GM23338 (cell line): ENCODE data around the gene CEP350. TPM values are rescaled to one million over a fixed set of nuclear protein-coding genes. Genes with fewer than 3 reads are reported as not detected.

Experiments used
- ATAC-seq: fragments of 200-7000 bp; cut with Tn5 transposase; 3 replicates; pipeline ENCODE4 v1.9.1; 2020
- DNase-seq: peaks from one replicate; pipeline ENCODE4 v3.0.0-alpha.2; 2015; ENCODE audit warnings: low spot score
- H2AFZ ChIP-seq: fragments of 200-600 bp; sonication (generic); 2 replicates; pipeline ENCODE4 v1.8.0; 2016; ENCODE audit warnings: antibody characterized with exemption, mild to moderate bottlenecking, moderate library complexity
- H3F3A ChIP-seq: fragments of 200-600 bp; sonication (generic); replicated peaks from 2 replicates; pipeline ENCODE4 v1.8.0; 2017; ENCODE audit warnings: antibody characterized with exemption, mixed run types, low read depth
- H3K27ac ChIP-seq: fragments of 200-600 bp; sonication (generic); 2 replicates; pipeline ENCODE4 v1.6.1; 2016; ENCODE audit warnings: low read depth
- H3K27me3 ChIP-seq: fragments of 200-600 bp; sonication (generic); 2 replicates; pipeline ENCODE4 v1.8.0; 2016; ENCODE audit warnings: mild to moderate bottlenecking, mixed run types, moderate library complexity; ENCODE audit not compliant: insufficient read depth
- H3K36me3 ChIP-seq: fragments of 200-600 bp; sonication (generic); 2 replicates; pipeline ENCODE4 v1.8.0; 2016; ENCODE audit warnings: mild to moderate bottlenecking; ENCODE audit not compliant: insufficient read depth
- H3K4me1 ChIP-seq: fragments of 200-600 bp; sonication (generic); 2 replicates; pipeline ENCODE4 v1.8.0; 2016; ENCODE audit warnings: mild to moderate bottlenecking, moderate library complexity; ENCODE audit not compliant: insufficient read depth
- H3K4me2 ChIP-seq: fragments of 200-600 bp; sonication (generic); 2 replicates; pipeline ENCODE4 v1.7.1; 2017; ENCODE audit warnings: mixed run types
- H3K4me3 ChIP-seq: fragments of 200-600 bp; sonication (generic); 2 replicates; pipeline ENCODE4 v1.6.1; 2016; ENCODE audit warnings: mixed run types
- H3K79me2 ChIP-seq: fragments of 200-600 bp; sonication (generic); replicated peaks from 2 replicates; pipeline ENCODE4 v1.8.0; 2017; ENCODE audit warnings: mild to moderate bottlenecking; ENCODE audit not compliant: insufficient read depth
- H3K9me2 ChIP-seq: fragments of 200-600 bp; sonication (generic); 2 replicates; pipeline ENCODE4 v1.8.0; 2017; ENCODE audit not compliant: insufficient read depth
- H4K20me1 ChIP-seq: fragments of 200-600 bp; sonication (generic); replicated peaks from 2 replicates; pipeline ENCODE4 v1.8.0; 2017; ENCODE audit warnings: mild to moderate bottlenecking; ENCODE audit not compliant: insufficient read depth
- H3K27ac Mint-ChIP-seq: 2 replicates; pipeline ENCODE4 v1.8.0; 2020; ENCODE audit warnings: inconsistent platforms, mild to moderate bottlenecking, moderate library complexity, mixed read lengths
- H3K27me3 Mint-ChIP-seq: 3 replicates; pipeline ENCODE4 v1.8.0; 2022; ENCODE audit warnings: low read depth, mild to moderate bottlenecking, moderate library complexity, mixed read lengths, inconsistent platforms; ENCODE audit not compliant: insufficient read depth, poor library complexity
- H3K36me3 Mint-ChIP-seq: 3 replicates; pipeline ENCODE4 v1.8.0; 2021; ENCODE audit warnings: low read depth, mild to moderate bottlenecking, inconsistent platforms, moderate library complexity, mixed read lengths
- H3K4me1 Mint-ChIP-seq: 3 replicates; pipeline ENCODE4 v1.8.0; 2020; ENCODE audit warnings: mild to moderate bottlenecking, inconsistent platforms, mixed read lengths
- H3K4me3 Mint-ChIP-seq: 3 replicates; pipeline ENCODE4 v1.8.0; 2021; ENCODE audit warnings: moderate library complexity, mild to moderate bottlenecking, inconsistent platforms, mixed read lengths
- H3K9me3 Mint-ChIP-seq: 3 replicates; pipeline ENCODE4 v1.8.0; 2020; ENCODE audit warnings: moderate library complexity, mild to moderate bottlenecking, inconsistent platforms, mixed read lengths
- CREB1 ChIP-seq: fragments of 250-450 bp; sonication (Bioruptor Pico); IDR thresholded peaks from 2 replicates; pipeline ENCODE4 v1.5.0; 2020; ENCODE audit warnings: low read depth, mild to moderate bottlenecking, moderate library complexity
- CTCF ChIP-seq, 2 experiments: fragments of 200-600 bp in 1 of 2; sonication (generic) in 1 of 2; conservative IDR thresholded peaks; 2 replicates each; pipeline versions ENCODE4 v1.5.1 to v1.6.1; 2016 to 2017; ENCODE audit warnings: antibody characterized with exemption in 2 of 2, low read depth in 2 of 2, mild to moderate bottlenecking in 2 of 2, moderate library complexity in 1 of 2
- EZH2 ChIP-seq: fragments of 200-600 bp; sonication (generic); IDR thresholded peaks from one replicate; pipeline ENCODE4 v1.8.0; 2017; ENCODE audit warnings: antibody characterized with exemption, mild to moderate bottlenecking, low read depth; ENCODE audit not compliant: unreplicated experiment
- EZH2phosphoT487 ChIP-seq: fragments of 200-600 bp; sonication (generic); IDR thresholded peaks from one replicate; pipeline ENCODE4 v1.8.1; 2018; ENCODE audit warnings: antibody characterized with exemption; ENCODE audit not compliant: unreplicated experiment
- NANOG ChIP-seq: IDR thresholded peaks from 2 replicates; pipeline ENCODE4 v1.6.1; 2016; ENCODE audit warnings: antibody characterized with exemption, borderline replicate concordance
- ZNF331 ChIP-seq: fragments of 250-450 bp; sonication (Bioruptor Pico); IDR thresholded peaks from 2 replicates; pipeline ENCODE4 v1.5.0; 2020; ENCODE audit warnings: low read depth, mild to moderate bottlenecking, moderate library complexity
- polyA plus RNA-seq: library from polyadenylated mRNA; unstranded; fragments of >200 nt; fragmentation: Nextera tagmentation; extraction: Ambion mirVana; gene quantifications from 2 replicates; pipeline ENCODE4 v1.2.1, GENCODE V29; 2016
- total RNA-seq: library from RNA; depleted of rRNA; stranded (reverse); fragments of >200 nt; shearing (Covaris generic); gene quantifications from 2 replicates; pipeline ENCODE4 v1.2.3, GENCODE V29; 2014
- TF ChIP-seq, protein P1 (sequence below): fragments of 250-450 bp; sonication (Bioruptor Pico); IDR thresholded peaks from 2 replicates; pipeline ENCODE4 v1.5.0; 2020; ENCODE audit warnings: mild to moderate bottlenecking, moderate library complexity

Gene CEP350
- total and polyA plus RNA-seq, 2 experiments from 2014 or later: 23.4 to 36.8 TPM

DNA sequence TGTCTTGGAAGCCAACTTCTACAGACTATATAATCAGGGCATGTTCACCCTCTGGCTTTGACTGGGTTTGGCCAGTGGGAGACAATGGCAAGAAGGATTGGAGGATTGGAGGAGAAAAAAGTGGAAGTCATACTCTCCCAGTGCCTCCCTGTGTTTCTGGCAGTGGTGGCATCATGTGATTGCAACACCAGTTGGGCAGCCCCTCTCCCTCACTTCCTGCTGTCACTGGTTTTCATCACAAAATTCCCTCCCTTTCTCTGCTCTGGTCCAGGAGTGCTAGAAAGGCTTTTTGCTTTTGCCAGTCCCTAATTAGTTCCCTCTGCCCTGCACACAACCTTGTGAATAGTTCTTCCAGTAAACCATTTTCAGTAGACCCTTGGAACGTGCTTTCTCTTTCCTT lies 196.4 kb downstream of the CEP350 start:
- TF ChIP-seq EZH2phosphoT487 (no peak), CTCF (conservative IDR thresholded peaks at IDR 0.05; ENCODE audit: low read depth in 2 of 2) (no peak), EZH2 (no peak), ZNF331 (no peak), NANOG (no peak), CREB1 (CRISPR knock-in tag) (no peak)
- TF ChIP-seq, protein P1, sequence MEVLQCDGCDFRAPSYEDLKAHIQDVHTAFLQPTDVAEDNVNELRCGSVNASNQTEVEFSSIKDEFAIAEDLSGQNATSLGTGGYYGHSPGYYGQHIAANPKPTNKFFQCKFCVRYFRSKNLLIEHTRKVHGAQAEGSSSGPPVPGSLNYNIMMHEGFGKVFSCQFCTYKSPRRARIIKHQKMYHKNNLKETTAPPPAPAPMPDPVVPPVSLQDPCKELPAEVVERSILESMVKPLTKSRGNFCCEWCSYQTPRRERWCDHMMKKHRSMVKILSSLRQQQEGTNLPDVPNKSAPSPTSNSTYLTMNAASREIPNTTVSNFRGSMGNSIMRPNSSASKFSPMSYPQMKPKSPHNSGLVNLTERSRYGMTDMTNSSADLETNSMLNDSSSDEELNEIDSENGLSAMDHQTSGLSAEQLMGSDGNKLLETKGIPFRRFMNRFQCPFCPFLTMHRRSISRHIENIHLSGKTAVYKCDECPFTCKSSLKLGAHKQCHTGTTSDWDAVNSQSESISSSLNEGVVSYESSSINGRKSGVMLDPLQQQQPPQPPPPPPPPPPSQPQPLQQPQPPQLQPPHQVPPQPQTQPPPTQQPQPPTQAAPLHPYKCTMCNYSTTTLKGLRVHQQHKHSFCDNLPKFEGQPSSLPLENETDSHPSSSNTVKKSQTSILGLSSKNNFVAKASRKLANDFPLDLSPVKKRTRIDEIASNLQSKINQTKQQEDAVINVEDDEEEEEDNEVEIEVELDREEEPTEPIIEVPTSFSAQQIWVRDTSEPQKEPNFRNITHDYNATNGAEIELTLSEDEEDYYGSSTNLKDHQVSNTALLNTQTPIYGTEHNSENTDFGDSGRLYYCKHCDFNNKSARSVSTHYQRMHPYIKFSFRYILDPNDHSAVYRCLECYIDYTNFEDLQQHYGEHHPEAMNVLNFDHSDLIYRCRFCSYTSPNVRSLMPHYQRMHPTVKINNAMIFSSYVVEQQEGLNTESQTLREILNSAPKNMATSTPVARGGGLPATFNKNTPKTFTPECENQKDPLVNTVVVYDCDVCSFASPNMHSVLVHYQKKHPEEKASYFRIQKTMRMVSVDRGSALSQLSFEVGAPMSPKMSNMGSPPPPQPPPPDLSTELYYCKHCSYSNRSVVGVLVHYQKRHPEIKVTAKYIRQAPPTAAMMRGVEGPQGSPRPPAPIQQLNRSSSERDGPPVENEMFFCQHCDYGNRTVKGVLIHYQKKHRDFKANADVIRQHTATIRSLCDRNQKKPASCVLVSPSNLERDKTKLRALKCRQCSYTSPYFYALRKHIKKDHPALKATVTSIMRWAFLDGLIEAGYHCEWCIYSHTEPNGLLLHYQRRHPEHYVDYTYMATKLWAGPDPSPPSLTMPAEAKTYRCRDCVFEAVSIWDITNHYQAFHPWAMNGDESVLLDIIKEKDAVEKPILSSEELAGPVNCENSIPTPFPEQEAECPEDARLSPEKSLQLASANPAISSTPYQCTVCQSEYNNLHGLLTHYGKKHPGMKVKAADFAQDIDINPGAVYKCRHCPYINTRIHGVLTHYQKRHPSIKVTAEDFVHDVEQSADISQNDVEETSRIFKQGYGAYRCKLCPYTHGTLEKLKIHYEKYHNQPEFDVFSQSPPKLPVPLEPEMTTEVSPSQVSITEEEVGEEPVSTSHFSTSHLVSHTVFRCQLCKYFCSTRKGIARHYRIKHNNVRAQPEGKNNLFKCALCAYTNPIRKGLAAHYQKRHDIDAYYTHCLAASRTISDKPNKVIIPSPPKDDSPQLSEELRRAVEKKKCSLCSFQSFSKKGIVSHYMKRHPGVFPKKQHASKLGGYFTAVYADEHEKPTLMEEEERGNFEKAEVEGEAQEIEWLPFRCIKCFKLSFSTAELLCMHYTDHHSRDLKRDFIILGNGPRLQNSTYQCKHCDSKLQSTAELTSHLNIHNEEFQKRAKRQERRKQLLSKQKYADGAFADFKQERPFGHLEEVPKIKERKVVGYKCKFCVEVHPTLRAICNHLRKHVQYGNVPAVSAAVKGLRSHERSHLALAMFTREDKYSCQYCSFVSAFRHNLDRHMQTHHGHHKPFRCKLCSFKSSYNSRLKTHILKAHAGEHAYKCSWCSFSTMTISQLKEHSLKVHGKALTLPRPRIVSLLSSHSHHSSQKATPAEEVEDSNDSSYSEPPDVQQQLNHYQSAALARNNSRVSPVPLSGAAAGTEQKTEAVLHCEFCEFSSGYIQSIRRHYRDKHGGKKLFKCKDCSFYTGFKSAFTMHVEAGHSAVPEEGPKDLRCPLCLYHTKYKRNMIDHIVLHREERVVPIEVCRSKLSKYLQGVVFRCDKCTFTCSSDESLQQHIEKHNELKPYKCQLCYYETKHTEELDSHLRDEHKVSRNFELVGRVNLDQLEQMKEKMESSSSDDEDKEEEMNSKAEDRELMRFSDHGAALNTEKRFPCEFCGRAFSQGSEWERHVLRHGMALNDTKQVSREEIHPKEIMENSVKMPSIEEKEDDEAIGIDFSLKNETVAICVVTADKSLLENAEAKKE (CRISPR knock-in tag): no peak
- Histone ChIP-seq H3K4me2 (no peak overlapping the region), H3K9me2 (no peaks in the 10 kb centered on the region), H3K79me2 (peaks cover 6% of the 10 kb centered on the region), H3K4me1 (peaks cover 6% of the 10 kb centered on the region), H3K27ac (no peak overlapping the region), H3K27me3 (peaks cover 25% of the 10 kb centered on the region), H2AFZ (no peak overlapping the region), H4K20me1 (peaks cover 4% of the 10 kb centered on the region; the same call in 1 of the 2 replicates), H3K4me3 (no peak overlapping the region), H3K36me3 (no peaks in the 10 kb centered on the region), H3F3A (no peaks in the 10 kb centered on the region)
- Mint-ChIP-seq H3K36me3 (no peaks in the 10 kb centered on the region; the same call in 2 of the 3 replicates), H3K27me3 (peaks cover 20% of the 10 kb centered on the region), H3K9me3 (no peaks in the 10 kb centered on the region), H3K4me1 (peaks cover 9% of the 10 kb centered on the region), H3K27ac (no peak overlapping the region), H3K4me3 (no peak overlapping the region)
- DNase-seq (no peak), ATAC-seq (no peak)
